HCT116 (cell line): ENCODE measurements around the gene CSK. TPM values are rescaled to one million over a fixed set of nuclear protein-coding genes. Genes with fewer than 3 reads are reported as not detected.

Source experiments
- ATAC-seq: fragments of 200-7000 bp; cut with Tn5 transposase; 2 replicates; pipeline ENCODE4 v1.9.1; 2020; ENCODE audit warnings: mild to moderate bottlenecking, moderate library complexity
- BruUV-seq: library from RNA; stranded (reverse); fragments of 400-500 nt; replicated peaks from 2 replicates; lab custom pipeline; 2021; lab: Mats Ljungman, UMichigan
- CTCF ChIA-PET: fragments of 300-600 bp; sonication (Branson Sonifier 250); formaldehyde crosslinking; loops from one replicate; lab custom pipeline; 2021; ENCODE audit warnings: antibody characterized with exemption; lab: Charles Lee
- POLR2A ChIA-PET: fragments of 300-600, 350-600 bp; sonication (Branson Sonifier 250); formaldehyde crosslinking; loops from one replicate; lab custom pipeline; 2021; ENCODE audit warnings: antibody characterized with exemption; lab: Charles Lee
- RAD21 ChIA-PET, 2 experiments: fragments of 300-600 bp; sonication (Branson Sonifier 250); formaldehyde crosslinking; loops; one replicate each; lab custom pipeline; 2023; ENCODE audit warnings: low total read pairs in 2 of 2; ENCODE audit not compliant: uncharacterized antibody in 2 of 2, unreplicated experiment in 2 of 2, low non-redundant PET in 1 of 2; lab: Charles Lee
- DNase-seq: peaks from one replicate; pipeline ENCODE4 v3.0.0-alpha.2; 2010; ENCODE audit warnings: low read depth, low spot score
- H2AFZ ChIP-seq: fragments of 200-600 bp; shearing (Covaris generic), sonication (generic); 2 replicates; pipeline ENCODE4 v1.6.1; 2017; ENCODE audit warnings: low read depth, mixed run types, mixed read lengths, antibody characterized with exemption, low read length; ENCODE audit not compliant: poor library complexity, severe bottlenecking
- H3K27ac ChIP-seq: 2 replicates; pipeline ENCODE4 v1.5.1; 2012; ENCODE audit warnings: low read depth, low read length
- H3K27me3 ChIP-seq: fragments of 200-600 bp; sonication (generic); 2 replicates; pipeline ENCODE4 v1.6.1; 2016; ENCODE audit warnings: mixed run types, low read length, mixed read lengths; ENCODE audit not compliant: insufficient read depth
- H3K36me3 ChIP-seq, 2 experiments: fragments of 200-500 bp in 1 of 2; fragments of 200-600 bp in 1 of 2; sonication (Bioruptor generic) in 1 of 2; sonication (generic) in 1 of 2; 2 replicates each; pipeline versions ENCODE4 v1.5.1 to v1.6.1; 2014 to 2016; ENCODE audit warnings: low read length in 2 of 2, inconsistent platforms in 1 of 2, mixed read lengths in 1 of 2, mixed run types in 1 of 2; ENCODE audit not compliant: insufficient read depth in 2 of 2, control insufficient read depth in 1 of 2
- H3K4me1 ChIP-seq, 2 experiments: fragments of 200-600 bp in 1 of 2; sonication (generic) in 1 of 2; 2 replicates each; pipeline versions ENCODE4 v1.5.1 to v1.6.1; 2012 to 2017; ENCODE audit warnings: low read length in 2 of 2, inconsistent platforms in 1 of 2, mild to moderate bottlenecking in 1 of 2, mixed read lengths in 1 of 2, mixed run types in 1 of 2, moderate library complexity in 1 of 2; ENCODE audit not compliant: insufficient read depth in 2 of 2, control insufficient read depth in 1 of 2
- H3K4me2 ChIP-seq: fragments of 200-600 bp; sonication (generic); 2 replicates; pipeline ENCODE4 v1.6.1; 2017; ENCODE audit warnings: mixed run types, low read length, mixed read lengths
- H3K4me3 ChIP-seq, 2 experiments: fragments of 200-600 bp in 1 of 2; sonication (generic) in 1 of 2; replicated peaks in 1 of 2; 2 replicates each; pipeline ENCODE4 v1.5.1; 2011 to 2016; ENCODE audit warnings: low read length in 2 of 2, control low read depth in 1 of 2, low read depth in 1 of 2, mild to moderate bottlenecking in 1 of 2, mixed read lengths in 1 of 2, mixed run types in 1 of 2
- H3K79me2 ChIP-seq: fragments of 200-600 bp; sonication (generic); 2 replicates; pipeline ENCODE4 v1.6.1; 2017; ENCODE audit warnings: mild to moderate bottlenecking, mixed run types, low read length, moderate library complexity, mixed read lengths; ENCODE audit not compliant: insufficient read depth
- H3K9ac ChIP-seq: fragments of 200-600 bp; sonication (generic); 2 replicates; pipeline ENCODE4 v1.6.1; 2016; ENCODE audit warnings: low read length, mixed read lengths
- H3K9me2 ChIP-seq: fragments of 200-600 bp; sonication (generic), shearing (Covaris generic); 2 replicates; pipeline ENCODE4 v1.6.1; 2017; ENCODE audit warnings: mixed run types, mild to moderate bottlenecking, moderate library complexity; ENCODE audit not compliant: insufficient read depth
- H3K9me3 ChIP-seq, 2 experiments: fragments of 200-500 bp in 1 of 2; fragments of 200-600 bp in 1 of 2; sonication (Bioruptor generic) in 1 of 2; sonication (generic) in 1 of 2; 2 replicates each; pipeline ENCODE4 v1.6.1; 2014 to 2017; ENCODE audit warnings: low read length in 2 of 2, mixed read lengths in 2 of 2, inconsistent platforms in 1 of 2, low read depth in 1 of 2, mild to moderate bottlenecking in 1 of 2, mixed run types in 1 of 2, moderate library complexity in 1 of 2; ENCODE audit not compliant: control insufficient read depth in 1 of 2, insufficient read depth in 1 of 2
- H4K20me1 ChIP-seq: fragments of 200-600 bp; sonication (generic), shearing (Covaris generic); 2 replicates; pipeline ENCODE4 v1.6.1; 2017; ENCODE audit warnings: mixed run types, mild to moderate bottlenecking, moderate library complexity; ENCODE audit not compliant: insufficient read depth
- EGR1 ChIP-seq: IDR thresholded peaks from 2 replicates; pipeline ENCODE4 v1.6.1; 2012; ENCODE audit warnings: low read depth
- ELF1 ChIP-seq: IDR thresholded peaks from 2 replicates; pipeline ENCODE4 v1.6.1; 2012; ENCODE audit warnings: low read depth, borderline replicate concordance
- EZH2 ChIP-seq: fragments of 200-600 bp; sonication (generic); IDR thresholded peaks from 2 replicates; pipeline ENCODE4 v1.6.1; 2017; ENCODE audit warnings: antibody characterized with exemption, mixed run types
- FOSL1 ChIP-seq: IDR thresholded peaks from 2 replicates; pipeline ENCODE4 v1.6.1; 2012; ENCODE audit warnings: low read depth
- JUND ChIP-seq: IDR thresholded peaks from 2 replicates; pipeline ENCODE4 v1.6.1; 2012
- POLR2A ChIP-seq: IDR thresholded peaks from 2 replicates; pipeline ENCODE4 v1.7.0; 2011; ENCODE audit warnings: borderline replicate concordance; ENCODE audit not compliant: insufficient read depth, insufficient read length; ENCODE audit errors: extremely low read depth
- RAD21 ChIP-seq: IDR thresholded peaks from 2 replicates; pipeline ENCODE4 v1.6.1; 2012; ENCODE audit warnings: low read depth, mild to moderate bottlenecking
- SIN3A ChIP-seq: IDR thresholded peaks from 2 replicates; pipeline ENCODE4 v1.6.1; 2012; ENCODE audit warnings: low read depth
- SP1 ChIP-seq: IDR thresholded peaks from 2 replicates; pipeline ENCODE4 v1.6.1; 2012; ENCODE audit warnings: low read depth
- YY1 ChIP-seq: IDR thresholded peaks from 2 replicates; pipeline ENCODE4 v1.6.1; 2011; ENCODE audit warnings: low read length, low read depth, moderate library complexity, mild to moderate bottlenecking; ENCODE audit not compliant: insufficient replicate concordance; ENCODE audit errors: extremely low read depth
- ZFX ChIP-seq: fragments of 450-650 bp; IDR thresholded peaks from 2 replicates; pipeline ENCODE4 v1.6.1; 2017
- intact Hi-C: fragments of 100-400 bp; cut with micrococcal nuclease; formaldehyde crosslinking; loops from 2 replicates; pipeline ENCODE4 v1.10.0; 2022
- total RNA-seq: library from RNA; stranded (reverse); gene quantifications from one replicate; pipeline ENCODE4 v1.2.1, GENCODE V29; 2021; ENCODE audit not compliant: unreplicated experiment
- TF ChIP-seq, protein P1 (sequence below), 3 experiments: fragments of 200-600 bp in 1 of 3; sonication (generic) in 1 of 3; IDR thresholded peaks in 2 of 3; conservative IDR thresholded peaks in 1 of 3; 2 replicates each; pipeline ENCODE4 v1.5.1; 2012 to 2017; ENCODE audit warnings: low read depth in 2 of 3, low read length in 2 of 3, antibody characterized with exemption in 1 of 3, borderline replicate concordance in 1 of 3, control low read depth in 1 of 3, mild to moderate bottlenecking in 1 of 3, mixed read lengths in 1 of 3, mixed run types in 1 of 3, moderate library complexity in 1 of 3; ENCODE audit not compliant: insufficient read depth in 1 of 3
- TF ChIP-seq, protein P2 (sequence below): IDR thresholded peaks from 2 replicates; pipeline ENCODE4 v1.6.1; 2012
- TF ChIP-seq, protein P3 (sequence below): IDR thresholded peaks from 2 replicates; pipeline ENCODE4 v1.6.1; 2012; ENCODE audit warnings: low read depth

CSK gene
- total RNA-seq, 1 experiment from 2014 or later, result 72.2 TPM

DNA sequence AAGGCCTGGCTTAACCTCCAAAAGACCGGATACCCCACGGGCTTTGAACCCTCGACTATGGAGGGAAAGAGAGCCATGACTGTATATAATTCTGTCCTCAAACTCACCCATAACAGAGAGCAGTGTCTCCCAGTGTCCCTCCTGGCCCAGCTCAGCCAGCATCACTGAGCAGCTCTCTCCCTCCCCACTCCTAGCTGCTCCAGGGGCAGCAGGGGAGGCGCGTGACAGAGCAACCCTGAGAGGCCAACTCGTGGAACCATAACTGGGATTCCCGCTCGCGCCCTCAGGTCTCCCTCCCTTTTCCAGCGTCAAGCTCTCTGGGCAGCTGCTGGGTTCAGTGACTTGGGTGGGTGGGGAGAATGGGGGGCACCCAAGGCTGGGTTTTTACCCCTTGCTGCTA lies 44.0 kb downstream of the CSK start:
- DNase-seq, result no peak
- no peaks in the 10 kb centered on the region for H3K9me3 ChIP-seq
- ATAC-seq, result 0 out of 2 replicates have a peak, but pooled peaks have one; percentile 11
- peaks cover 21% of the 10 kb centered on the region; the same call in 1 of the 2 replicates for H3K27me3 ChIP-seq
- no peaks in the 10 kb centered on the region for H3K36me3 ChIP-seq
- intact Hi-C loops, result no loop called here
- no peaks in the 10 kb centered on the region for H3K4me1 ChIP-seq
- BruUV-seq, result no TSS peak
- H3K79me2 ChIP-seq, result no peaks in the 10 kb centered on the region
- CTCF ChIA-PET, result interaction anchor here (1.4 to 2.3 kb wide), 2 partner anchors 10 to 55 kb away, joined by 3 to 14 read pairs; no protein-coding TSS in a partner anchor
- H4K20me1 ChIP-seq, result no peaks in the 10 kb centered on the region
- RAD21 ChIA-PET, result interaction anchor here in 1 of 2 experiments (0.6 kb wide), 1 partner anchor 19 kb away, joined by 3 read pairs; no protein-coding TSS in a partner anchor
- H3K4me3 ChIP-seq, result no peak overlapping the region
- POLR2A ChIA-PET, result no interaction called here
- H3K27ac ChIP-seq, result no peak overlapping the region
- no peak overlapping the region for H3K9ac ChIP-seq
- TF ChIP-seq JUND (no peak), ELF1 (no peak), SP1 (no peak), POLR2A (no peak), ZFX (no peak), EZH2 (no peak), SIN3A (no peak), FOSL1 (no peak), RAD21 (no peak), YY1 (no peak), EGR1 (no peak)
- TF ChIP-seq, protein P1, sequence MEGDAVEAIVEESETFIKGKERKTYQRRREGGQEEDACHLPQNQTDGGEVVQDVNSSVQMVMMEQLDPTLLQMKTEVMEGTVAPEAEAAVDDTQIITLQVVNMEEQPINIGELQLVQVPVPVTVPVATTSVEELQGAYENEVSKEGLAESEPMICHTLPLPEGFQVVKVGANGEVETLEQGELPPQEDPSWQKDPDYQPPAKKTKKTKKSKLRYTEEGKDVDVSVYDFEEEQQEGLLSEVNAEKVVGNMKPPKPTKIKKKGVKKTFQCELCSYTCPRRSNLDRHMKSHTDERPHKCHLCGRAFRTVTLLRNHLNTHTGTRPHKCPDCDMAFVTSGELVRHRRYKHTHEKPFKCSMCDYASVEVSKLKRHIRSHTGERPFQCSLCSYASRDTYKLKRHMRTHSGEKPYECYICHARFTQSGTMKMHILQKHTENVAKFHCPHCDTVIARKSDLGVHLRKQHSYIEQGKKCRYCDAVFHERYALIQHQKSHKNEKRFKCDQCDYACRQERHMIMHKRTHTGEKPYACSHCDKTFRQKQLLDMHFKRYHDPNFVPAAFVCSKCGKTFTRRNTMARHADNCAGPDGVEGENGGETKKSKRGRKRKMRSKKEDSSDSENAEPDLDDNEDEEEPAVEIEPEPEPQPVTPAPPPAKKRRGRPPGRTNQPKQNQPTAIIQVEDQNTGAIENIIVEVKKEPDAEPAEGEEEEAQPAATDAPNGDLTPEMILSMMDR (IDR thresholded peaks at IDR 0.05 in 2 of 3, conservative IDR thresholded peaks at IDR 0.05 in 1 of 3; ENCODE audit: borderline replicate concordance in 1 of 3, insufficient read depth in 1 of 3, low read depth in 2 of 3, low read length in 2 of 3), result no peak
- TF ChIP-seq, protein P2, sequence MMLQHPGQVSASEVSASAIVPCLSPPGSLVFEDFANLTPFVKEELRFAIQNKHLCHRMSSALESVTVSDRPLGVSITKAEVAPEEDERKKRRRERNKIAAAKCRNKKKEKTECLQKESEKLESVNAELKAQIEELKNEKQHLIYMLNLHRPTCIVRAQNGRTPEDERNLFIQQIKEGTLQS, result no peak
- TF ChIP-seq, protein P3, sequence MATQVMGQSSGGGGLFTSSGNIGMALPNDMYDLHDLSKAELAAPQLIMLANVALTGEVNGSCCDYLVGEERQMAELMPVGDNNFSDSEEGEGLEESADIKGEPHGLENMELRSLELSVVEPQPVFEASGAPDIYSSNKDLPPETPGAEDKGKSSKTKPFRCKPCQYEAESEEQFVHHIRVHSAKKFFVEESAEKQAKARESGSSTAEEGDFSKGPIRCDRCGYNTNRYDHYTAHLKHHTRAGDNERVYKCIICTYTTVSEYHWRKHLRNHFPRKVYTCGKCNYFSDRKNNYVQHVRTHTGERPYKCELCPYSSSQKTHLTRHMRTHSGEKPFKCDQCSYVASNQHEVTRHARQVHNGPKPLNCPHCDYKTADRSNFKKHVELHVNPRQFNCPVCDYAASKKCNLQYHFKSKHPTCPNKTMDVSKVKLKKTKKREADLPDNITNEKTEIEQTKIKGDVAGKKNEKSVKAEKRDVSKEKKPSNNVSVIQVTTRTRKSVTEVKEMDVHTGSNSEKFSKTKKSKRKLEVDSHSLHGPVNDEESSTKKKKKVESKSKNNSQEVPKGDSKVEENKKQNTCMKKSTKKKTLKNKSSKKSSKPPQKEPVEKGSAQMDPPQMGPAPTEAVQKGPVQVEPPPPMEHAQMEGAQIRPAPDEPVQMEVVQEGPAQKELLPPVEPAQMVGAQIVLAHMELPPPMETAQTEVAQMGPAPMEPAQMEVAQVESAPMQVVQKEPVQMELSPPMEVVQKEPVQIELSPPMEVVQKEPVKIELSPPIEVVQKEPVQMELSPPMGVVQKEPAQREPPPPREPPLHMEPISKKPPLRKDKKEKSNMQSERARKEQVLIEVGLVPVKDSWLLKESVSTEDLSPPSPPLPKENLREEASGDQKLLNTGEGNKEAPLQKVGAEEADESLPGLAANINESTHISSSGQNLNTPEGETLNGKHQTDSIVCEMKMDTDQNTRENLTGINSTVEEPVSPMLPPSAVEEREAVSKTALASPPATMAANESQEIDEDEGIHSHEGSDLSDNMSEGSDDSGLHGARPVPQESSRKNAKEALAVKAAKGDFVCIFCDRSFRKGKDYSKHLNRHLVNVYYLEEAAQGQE, result no peak
- no peak overlapping the region for H2AFZ ChIP-seq
- H3K4me2 ChIP-seq, result no peak overlapping the region
- no peaks in the 10 kb centered on the region for H3K9me2 ChIP-seq
